ENCODE data around the gene RAB40B. TPM values are rescaled to one million over a fixed set of nuclear protein-coding genes. Genes with fewer than 3 reads are reported as not detected.

Gene RAB40B
- total RNA-seq, 1 experiment from 2014 or later: 22.1 TPM

DNA sequence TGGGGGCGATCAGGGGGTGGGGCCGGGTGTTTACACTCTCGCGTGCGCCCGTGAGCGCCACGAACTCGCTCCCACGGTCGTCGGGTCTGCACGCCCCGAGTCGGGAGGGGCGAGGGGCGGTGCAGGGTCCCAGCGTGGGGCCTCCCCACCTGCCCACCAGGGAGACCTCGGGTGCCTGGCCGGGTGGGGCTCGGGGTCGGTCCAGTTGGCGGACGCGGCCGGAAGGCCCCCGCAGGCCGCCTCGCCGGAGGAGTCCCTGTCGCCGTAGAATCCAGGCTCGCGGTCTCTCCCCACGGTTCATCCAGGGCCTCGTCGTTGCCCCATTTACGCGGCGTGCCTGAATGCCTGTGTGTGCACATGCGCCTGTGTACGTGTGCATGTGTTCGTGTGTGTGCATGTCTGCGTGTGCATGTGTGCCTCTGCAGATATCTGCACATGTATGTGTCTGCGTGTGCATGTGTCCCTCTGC, 510 bp upstream of the RAB40B start:
- no peak for TF ChIP-seq ELF1 (IDR thresholded peaks at IDR 0.05; ENCODE audit: borderline replicate concordance, low read depth)
- no peak for TF ChIP-seq EZH2 (IDR thresholded peaks at IDR 0.05)
- TF ChIP-seq REST (IDR thresholded peaks at IDR 0.05; ENCODE audit: low read depth): no peak
- TF ChIP-seq SRF (IDR thresholded peaks at IDR 0.05; ENCODE audit: low read depth): no peak
- no peak for TF ChIP-seq YY1 (IDR thresholded peaks at IDR 0.05; ENCODE audit: extremely low read depth, insufficient replicate concordance, low read depth, low read length)
- TF ChIP-seq CEBPB (IDR thresholded peaks at IDR 0.05; ENCODE audit: low read depth): no peak
- no peak for TF ChIP-seq POLR2AphosphoS5 (IDR thresholded peaks at IDR 0.05; ENCODE audit: low read depth, low read length)
- no peak for TF ChIP-seq SIN3A (IDR thresholded peaks at IDR 0.05; ENCODE audit: low read depth)
- no peak for TF ChIP-seq POLR2A (IDR thresholded peaks at IDR 0.05; ENCODE audit: borderline replicate concordance, extremely low read depth, insufficient read depth, insufficient read length)
- TF ChIP-seq ZBTB33 (IDR thresholded peaks at IDR 0.05; ENCODE audit: extremely low read depth, insufficient replicate concordance, low read length): no peak
- no peak for TF ChIP-seq JUND (IDR thresholded peaks at IDR 0.05)
- no peak for TF ChIP-seq EGR1 (IDR thresholded peaks at IDR 0.05; ENCODE audit: low read depth)
- TF ChIP-seq SP1 (IDR thresholded peaks at IDR 0.05; ENCODE audit: low read depth): no peak
- TF ChIP-seq, protein P1, sequence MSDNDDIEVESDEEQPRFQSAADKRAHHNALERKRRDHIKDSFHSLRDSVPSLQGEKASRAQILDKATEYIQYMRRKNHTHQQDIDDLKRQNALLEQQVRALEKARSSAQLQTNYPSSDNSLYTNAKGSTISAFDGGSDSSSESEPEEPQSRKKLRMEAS (IDR thresholded peaks at IDR 0.05): no peak
- no peak overlapping the region for H3K9ac ChIP-seq (ENCODE audit: low read length)
- ChIA-PET POLR2A (no interaction called here), CTCF (interaction anchor here (0.7 kb wide), 1 partner anchor 1498 kb away, joined by 3 read pairs; no protein-coding TSS in a partner anchor), RAD21 (ENCODE audit: low non-redundant PET in 1 of 2, low total read pairs in 2 of 2, uncharacterized antibody in 2 of 2, unreplicated experiment in 2 of 2) (no interaction called here)
- H3K79me2 ChIP-seq (ENCODE audit: insufficient read depth, low read length): no peaks in the 10 kb centered on the region
- H2AFZ ChIP-seq (ENCODE audit: low read depth, low read length, poor library complexity, severe bottlenecking): no peak overlapping the region
- ATAC-seq (no peak), DNase-seq (ENCODE audit: low read depth, low spot score) (no peak)
- no peaks in the 10 kb centered on the region for H3K36me3 ChIP-seq (ENCODE audit: control insufficient read depth in 1 of 2, insufficient read depth in 2 of 2, low read length in 2 of 2)
- H3K9me3 ChIP-seq (ENCODE audit: control insufficient read depth in 1 of 2, insufficient read depth in 1 of 2, low read depth in 1 of 2, low read length in 2 of 2): peaks cover 16 to 18% of the 10 kb centered on the region in 2 experiments; a peak in 3 of 4 replicates
- BruUV-seq (replicated peaks): no TSS peak
- H3K27me3 ChIP-seq (ENCODE audit: insufficient read depth, low read length): no peaks in the 10 kb centered on the region
- peak overlapping the region; percentile 27 to 50 for H3K4me3 ChIP-seq (replicated peaks in 1 of 2; ENCODE audit: low read depth in 1 of 2, low read length in 2 of 2)
- H3K4me1 ChIP-seq (ENCODE audit: control insufficient read depth in 1 of 2, insufficient read depth in 2 of 2, low read length in 2 of 2): peaks cover 7 to 14% of the 10 kb centered on the region in 2 experiments; a peak in 2 of 4 replicates
- H3K9me2 ChIP-seq (ENCODE audit: insufficient read depth): no peaks in the 10 kb centered on the region
- no peaks in the 10 kb centered on the region for H4K20me1 ChIP-seq (ENCODE audit: insufficient read depth)
- peak overlapping the region; percentile 21; the same call in 1 of the 2 replicates for H3K27ac ChIP-seq (ENCODE audit: low read depth, low read length)
- H3K4me2 ChIP-seq (ENCODE audit: low read length): peak overlapping the region; percentile 74
- intact Hi-C loops (cut with micrococcal nuclease): no loop called here
